A673 (cell line): ENCODE measurements around the gene SKA1.

ENCODE experiments used
- CTCF ChIP-seq: fragments of 300-800, 200-600 bp; sonication (generic); conservative IDR thresholded peaks from 2 replicates; pipeline ENCODE4 v1.5.1; 2017; ENCODE audit warnings: low read depth, mild to moderate bottlenecking, antibody characterized with exemption, low read length, moderate library complexity, mixed read lengths
- EZH2 ChIP-seq: fragments of 200-600 bp; sonication (generic); IDR thresholded peaks from 2 replicates; pipeline ENCODE4 v1.6.1; 2017; ENCODE audit warnings: borderline replicate concordance, low read depth, mild to moderate bottlenecking, mixed read lengths, antibody characterized with exemption, low read length; ENCODE audit not compliant: poor library complexity, severe bottlenecking

- no peak for TF ChIP-seq CTCF
- TF ChIP-seq EZH2, result no peak
These were observed 66.7 kb downstream of the SKA1 start for GRCh38 chr18:50441501-50441900.
